PC-3 (cell line): Measurements from ENCODE around the gene KCNQ1. TPM values are rescaled to one million over a fixed set of nuclear protein-coding genes. Genes with fewer than 3 reads are reported as not detected.

ENCODE experiments used
- ATAC-seq: fragments of 200-7000 bp; cut with Tn5 transposase; 2 replicates; pipeline ENCODE4 v1.9.1; 2020; ENCODE audit warnings: mild to moderate bottlenecking, moderate library complexity
- BruUV-seq: library from RNA; stranded (reverse); fragments of 400-500 nt; replicated peaks from 2 replicates; lab custom pipeline; 2021; lab: Mats Ljungman, UMichigan
- CTCF ChIA-PET: fragments of 300-600 bp; sonication (Branson Sonifier 250); formaldehyde crosslinking; loops from one replicate; lab custom pipeline; 2022; ENCODE audit warnings: antibody characterized with exemption; lab: Charles Lee
- POLR2A ChIA-PET: fragments of 300-600 bp; sonication (Branson Sonifier 250); formaldehyde crosslinking; loops from one replicate; lab custom pipeline; 2022; ENCODE audit warnings: antibody characterized with exemption; ENCODE audit not compliant: unreplicated experiment; lab: Charles Lee
- DNase-seq: peaks from one replicate; pipeline ENCODE4 v3.0.0-alpha.2; 2015
- H2AFZ ChIP-seq: fragments of 300-600 bp; sonication (generic); 2 replicates; pipeline ENCODE4 v1.6.0; 2016; ENCODE audit warnings: antibody characterized with exemption, low read length
- H3F3A ChIP-seq: fragments of 300-600 bp; sonication (generic); one replicate; pipeline ENCODE4 v1.6.0; 2017; ENCODE audit warnings: antibody characterized with exemption, low read length, control low read depth, mild to moderate bottlenecking; ENCODE audit not compliant: unreplicated experiment
- H3K27ac ChIP-seq: fragments of 300-600 bp; sonication (generic); 2 replicates; pipeline ENCODE4 v1.5.1; 2016; ENCODE audit warnings: mild to moderate bottlenecking, low read length
- H3K27me3 ChIP-seq: fragments of 300-600 bp; sonication (generic); 2 replicates; pipeline ENCODE4 v1.6.1; 2016; ENCODE audit warnings: low read length, mixed read lengths
- H3K36me3 ChIP-seq: fragments of 300-600 bp; sonication (generic); 2 replicates; pipeline ENCODE4 v1.6.1; 2016; ENCODE audit warnings: low read depth, mixed run types, low read length, mixed read lengths
- H3K4me1 ChIP-seq: fragments of 300-600 bp; sonication (generic); 2 replicates; pipeline ENCODE4 v1.5.1; 2016; ENCODE audit warnings: low read length; ENCODE audit not compliant: insufficient read depth
- H3K4me2 ChIP-seq: fragments of 300-600 bp; sonication (generic); 2 replicates; pipeline ENCODE4 v1.6.0; 2016; ENCODE audit warnings: low read length
- H3K4me3 ChIP-seq: fragments of 300-600 bp; sonication (generic); 2 replicates; pipeline ENCODE4 v1.5.1; 2016; ENCODE audit warnings: mild to moderate bottlenecking, low read length, mixed read lengths
- H3K79me2 ChIP-seq: fragments of 300-600 bp; sonication (generic); 2 replicates; pipeline ENCODE4 v1.6.1; 2017; ENCODE audit warnings: low read length, mixed read lengths
- H3K9ac ChIP-seq: fragments of 300-600 bp; sonication (generic); 2 replicates; pipeline ENCODE4 v1.6.0; 2016; ENCODE audit warnings: mild to moderate bottlenecking, low read length
- H3K9me2 ChIP-seq: fragments of 300-600 bp; sonication (generic); replicated peaks from 2 replicates; pipeline ENCODE4 v1.6.1; 2016; ENCODE audit warnings: mixed run types, low read length, mixed read lengths
- H3K9me3 ChIP-seq: fragments of 300-600 bp; sonication (generic); 2 replicates; pipeline ENCODE4 v1.6.1; 2016; ENCODE audit warnings: low read length, mixed read lengths
- H4K20me1 ChIP-seq: fragments of 300-600 bp; sonication (generic); 2 replicates; pipeline ENCODE4 v1.6.1; 2016; ENCODE audit warnings: low read length, mixed read lengths
- EZH2 ChIP-seq: fragments of 300-600 bp; sonication (generic); IDR thresholded peaks from one replicate; pipeline ENCODE4 v1.6.1; 2017; ENCODE audit warnings: antibody characterized with exemption, mild to moderate bottlenecking, low read length; ENCODE audit not compliant: unreplicated experiment
- EZH2phosphoT487 ChIP-seq: fragments of 300-600 bp; sonication (generic); IDR thresholded peaks from 2 replicates; pipeline ENCODE4 v1.6.1; 2018; ENCODE audit warnings: mild to moderate bottlenecking, antibody characterized with exemption, low read length, borderline replicate concordance
- intact Hi-C: fragments of 100-400 bp; cut with micrococcal nuclease; formaldehyde crosslinking; loops from 2 replicates; pipeline ENCODE4 v1.9.0; 2023
- total RNA-seq: library from RNA; depleted of rRNA; stranded (reverse); fragments of >200 nt; gene quantifications from 2 replicates; pipeline ENCODE4 v1.2.3, GENCODE V29; 2014
- TF ChIP-seq, protein P1 (sequence below): fragments of 300-600 bp; sonication (generic); conservative IDR thresholded peaks from 2 replicates; pipeline ENCODE4 v1.5.1; 2017; ENCODE audit warnings: antibody characterized with exemption, low read depth, mild to moderate bottlenecking, low read length

Gene KCNQ1
- total RNA-seq, 1 experiment from 2014 or later = 0.40 TPM

DNA sequence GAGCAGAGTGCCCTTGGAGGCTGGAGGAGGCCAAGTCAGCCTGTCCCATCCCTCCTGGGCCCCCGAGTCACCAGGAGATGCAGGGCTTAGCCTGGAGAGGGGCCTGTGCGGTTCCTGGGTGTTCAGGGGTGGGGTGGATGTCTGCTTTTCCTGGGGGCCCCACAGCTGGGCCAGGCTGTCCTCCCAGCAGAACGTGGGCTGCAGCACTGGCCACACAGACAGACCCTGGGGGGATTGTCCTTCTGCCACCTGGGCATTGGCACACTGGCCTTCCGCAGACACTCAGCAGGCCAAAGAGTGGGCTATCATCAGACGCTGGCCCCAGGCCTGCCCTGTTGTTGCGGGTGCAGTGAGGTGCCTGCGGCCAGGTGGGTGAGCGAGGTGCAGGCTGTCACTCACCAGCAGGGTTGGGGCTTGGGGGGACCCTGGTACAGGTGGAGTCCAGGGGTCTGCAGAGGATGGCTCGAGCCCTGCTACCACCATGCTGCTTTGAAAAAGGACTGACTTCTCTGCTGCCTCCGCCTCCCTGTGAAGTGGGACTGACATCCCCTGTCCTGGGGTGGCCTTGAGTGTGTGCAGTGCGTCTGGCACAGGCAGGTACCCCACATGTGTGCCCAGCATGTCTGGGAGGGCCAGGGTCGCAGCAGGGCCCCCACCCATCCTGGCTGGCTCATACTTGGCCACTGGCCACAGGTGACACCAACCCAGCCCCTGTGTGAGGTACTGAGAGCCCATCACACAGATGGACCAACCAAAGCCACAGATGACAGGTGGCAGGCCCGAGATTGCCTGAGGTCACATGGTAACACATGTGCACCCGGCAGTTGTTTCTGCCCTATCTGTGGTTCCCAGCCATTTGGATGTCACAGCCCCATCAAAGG lies 294.0 kb downstream of the KCNQ1 start:
- H3K4me1 ChIP-seq = peaks cover 37% of the 10 kb centered on the region
- H3K27me3 ChIP-seq = no peaks in the 10 kb centered on the region
- ATAC-seq = no peak
- H3K27ac ChIP-seq = no peak overlapping the region
- no peaks in the 10 kb centered on the region for H4K20me1 ChIP-seq
- intact Hi-C loops = no loop called here
- POLR2A ChIA-PET = no interaction called here
- H3K79me2 ChIP-seq = no peaks in the 10 kb centered on the region
- H3F3A ChIP-seq = no peaks in the 10 kb centered on the region
- no peak overlapping the region for H3K4me3 ChIP-seq
- no peaks in the 10 kb centered on the region for H3K9me2 ChIP-seq
- no peak for DNase-seq
- no TSS peak for BruUV-seq
- H3K4me2 ChIP-seq = no peak overlapping the region
- CTCF ChIA-PET = no interaction called here
- no peak overlapping the region for H2AFZ ChIP-seq
- TF ChIP-seq, protein P1, sequence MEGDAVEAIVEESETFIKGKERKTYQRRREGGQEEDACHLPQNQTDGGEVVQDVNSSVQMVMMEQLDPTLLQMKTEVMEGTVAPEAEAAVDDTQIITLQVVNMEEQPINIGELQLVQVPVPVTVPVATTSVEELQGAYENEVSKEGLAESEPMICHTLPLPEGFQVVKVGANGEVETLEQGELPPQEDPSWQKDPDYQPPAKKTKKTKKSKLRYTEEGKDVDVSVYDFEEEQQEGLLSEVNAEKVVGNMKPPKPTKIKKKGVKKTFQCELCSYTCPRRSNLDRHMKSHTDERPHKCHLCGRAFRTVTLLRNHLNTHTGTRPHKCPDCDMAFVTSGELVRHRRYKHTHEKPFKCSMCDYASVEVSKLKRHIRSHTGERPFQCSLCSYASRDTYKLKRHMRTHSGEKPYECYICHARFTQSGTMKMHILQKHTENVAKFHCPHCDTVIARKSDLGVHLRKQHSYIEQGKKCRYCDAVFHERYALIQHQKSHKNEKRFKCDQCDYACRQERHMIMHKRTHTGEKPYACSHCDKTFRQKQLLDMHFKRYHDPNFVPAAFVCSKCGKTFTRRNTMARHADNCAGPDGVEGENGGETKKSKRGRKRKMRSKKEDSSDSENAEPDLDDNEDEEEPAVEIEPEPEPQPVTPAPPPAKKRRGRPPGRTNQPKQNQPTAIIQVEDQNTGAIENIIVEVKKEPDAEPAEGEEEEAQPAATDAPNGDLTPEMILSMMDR = no peak
- TF ChIP-seq EZH2 = no peak
- TF ChIP-seq EZH2phosphoT487 = no peak
- no peaks in the 10 kb centered on the region for H3K9me3 ChIP-seq
- H3K36me3 ChIP-seq = no peaks in the 10 kb centered on the region
- no peak overlapping the region for H3K9ac ChIP-seq

DNA sequence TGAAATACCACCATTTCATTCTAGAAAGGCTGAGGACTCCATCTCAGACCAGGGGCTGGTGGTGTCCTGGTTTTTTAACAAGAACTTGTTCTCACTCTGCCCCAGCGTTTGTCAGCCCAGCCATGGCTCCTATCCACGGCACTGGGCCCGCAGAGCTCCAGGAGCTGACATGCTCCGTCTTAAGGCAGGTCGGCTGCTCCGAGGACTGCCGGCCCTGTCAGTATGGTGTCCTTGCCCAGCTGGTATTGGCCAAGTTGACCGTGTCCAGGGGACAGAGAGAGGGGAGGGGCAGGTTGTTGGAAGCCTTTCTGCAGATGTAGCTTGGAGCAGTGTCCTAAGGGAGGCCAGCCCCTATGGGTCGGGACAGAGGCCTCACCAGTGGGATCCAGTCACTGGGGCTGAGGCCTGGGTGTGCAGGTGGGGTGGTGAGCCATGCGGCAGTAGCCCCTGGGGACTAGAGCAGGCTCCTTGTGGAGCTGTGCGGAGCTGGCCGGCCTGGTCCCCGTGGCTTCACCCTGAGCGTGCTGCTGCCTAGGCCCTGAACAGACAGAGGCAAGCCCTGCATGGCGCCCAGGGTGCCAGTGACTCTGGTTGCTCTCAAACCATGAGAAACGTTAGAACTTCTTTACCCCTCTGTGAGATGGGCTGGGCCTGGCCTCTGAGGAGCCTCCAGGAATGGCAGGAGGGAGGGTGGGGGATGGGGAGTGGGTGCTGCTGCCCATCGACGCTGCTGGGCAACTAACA lies 294.9 kb downstream of the KCNQ1 start:
- Histone ChIP-seq H4K20me1 (no peaks in the 10 kb centered on the region), H3K36me3 (no peaks in the 10 kb centered on the region), H3K79me2 (no peaks in the 10 kb centered on the region), H3K4me2 (no peak overlapping the region), H3K27me3 (no peaks in the 10 kb centered on the region), H3K4me3 (no peak overlapping the region), H3K9ac (no peak overlapping the region), H3K9me3 (no peaks in the 10 kb centered on the region), H2AFZ (no peak overlapping the region), H3K27ac (no peak overlapping the region), H3F3A (no peaks in the 10 kb centered on the region), H3K4me1 (peaks cover 31% of the 10 kb centered on the region), H3K9me2 (no peaks in the 10 kb centered on the region)
- ChIA-PET POLR2A (no interaction called here), CTCF (no interaction called here)
- TF ChIP-seq EZH2phosphoT487 (no peak), EZH2 (no peak)
- TF ChIP-seq, protein P1 = no peak
- ATAC-seq (no peak), DNase-seq (no peak)
- intact Hi-C loops = no loop called here
- no TSS peak for BruUV-seq
